ENCODE data around the gene LDLRAD4.

GRCh38 chr18:13550418-13551304, 332.1 kb downstream of the LDLRAD4 start:
- TF ChIP-seq CTCF (IDR thresholded peaks at IDR 0.05) (no peak), POLR2A (IDR thresholded peaks at IDR 0.05) (no peak)

Measured in upper lobe of left lung (tissue), 4 donors.